Pancreas (tissue), 10 donors: Measurements from ENCODE around the gene DBX2. TPM values are rescaled to one million over a fixed set of nuclear protein-coding genes. Genes with fewer than 3 reads are reported as not detected.

Experiments used
- ATAC-seq, 4 donors: fragments of 200-7000 bp; cut with Tn5 transposase; one replicate each; pipeline versions ENCODE4 v1.8.0 to v1.9.1; 2020; ENCODE audit warnings: mild to moderate bottlenecking in 4 of 4, moderate library complexity in 4 of 4
- DNase-seq, 6 donors: peaks; one replicate each; pipeline ENCODE4 v3.0.0-alpha.2; 2020
- FAIRE-seq: peaks from 2 replicates; lab custom pipeline; 2012; peaks lifted over from hg19 to GRCh38; lab: Jason Lieb, UNC
- H3K27ac ChIP-seq, 4 donors: fragments of 200-600 bp; sonication (generic); 1 replicate in 3 of 4; 2 replicates in 1 of 4; pipeline versions ENCODE4 v1.5.0 to v1.8.0; 2020
- H3K27me3 ChIP-seq, 4 donors: fragments of 200-600 bp; one replicate each; pipeline ENCODE4 v1.8.0; 2021
- H3K36me3 ChIP-seq, 3 donors: fragments of 200-600 bp; sonication (generic) in 1 of 3; one replicate each; pipeline versions ENCODE4 v1.5.0 to v1.8.0; 2020 to 2021
- H3K4me1 ChIP-seq, 3 donors: fragments of 200-600 bp; one replicate each; pipeline ENCODE4 v1.8.0; 2021
- H3K4me3 ChIP-seq, 4 donors: fragments of 200-600 bp; sonication (generic) in 2 of 4; one replicate each; pipeline versions ENCODE4 v1.5.0 to v1.8.0; 2020 to 2021
- H3K9me3 ChIP-seq, 4 donors: fragments of 200-600 bp; one replicate each; pipeline ENCODE4 v1.8.0; 2021
- CTCF ChIP-seq, 4 donors: fragments of 200-600 bp; sonication (generic) in 3 of 4; IDR thresholded peaks; one replicate each; pipeline versions ENCODE4 v1.5.0 to v1.8.0; 2021; ENCODE audit warnings: antibody characterized with exemption in 4 of 4
- WGBS, 2 donors: extraction: QIAGEN DNeasy Blood & Tissue Kit; methylation state at CpG; one replicate each; pipeline ENCODE4 v1.1.7; 2013; 5-methylcytosine and 5-hydroxymethylcytosine counted together
- intact Hi-C, 3 donors: fragments of 100-400 bp; cut with DNase I; formaldehyde crosslinking; loops; one replicate each; pipeline versions ENCODE4 v1.11.1 to v1.14.2; 2022
- polyA plus RNA-seq, 2 donors: library from polyadenylated mRNA; stranded (reverse); fragments of 200-250 nt; gene quantifications; one replicate each; pipeline ENCODE4 v1.2.3, GENCODE V29; 2013
- total RNA-seq, 6 donors: library from RNA; stranded (reverse); fragmentation: NEBNext Ultra II Directional in 4 of 6; extraction: Animal tissue kit (Norgen Biotek cat#: 25700) in 4 of 6; gene quantifications; one replicate each; pipeline versions ENCODE4 v1.2.1 to v1.2.4, GENCODE V29; 2021 to 2023
- donor health status: healthy with polysubstance abuse.
- donor health status: DM: no; HTN: no; CAD: no; lungs with moderate emphysema.
- donor health status: DM: no; HTN: no; CAD: no.
- donor health status: control.
- donor health status: control.
- donor health status: Bipolar disorder and iron deficiency.
- donor health status: DM: yes; HTN: yes; CAD: no.
- donor health status: DM: no; HTN: no; CAD: no.
- donor health status: DM: no; HTN: no; CAD: no.
- donor health status: DM: yes; HTN: yes; CAD: no.

DBX2 gene
- total and polyA plus RNA-seq, 8 donors: 0.04 to 0.18 (median 0.09) TPM; not detected in 4

GRCh38 chr12:45014396-45014795 is 36.5 kb downstream of the DBX2 start:
- DNase-seq (no peak), FAIRE-seq (no peak), ATAC-seq (no peak)
- intact Hi-C loops: no loop called here
- Histone ChIP-seq H3K4me3 (no peak overlapping the region), H3K9me3 (no peaks in the 10 kb centered on the region), H3K27me3 (no peaks in the 10 kb centered on the region), H3K36me3 (no peaks in the 10 kb centered on the region), H3K4me1 (no peaks in the 10 kb centered on the region), H3K27ac (no peak overlapping the region)
- no peak for TF ChIP-seq CTCF (IDR thresholded peaks at IDR 0.05)
- 63 to 64% methylated on average over 1 of the region's 1 CpG for WGBS, 2 donors

GRCh38 chr12:45012749-45013148 is 38.1 kb downstream of the DBX2 start:
- Histone ChIP-seq H3K27me3 (no peaks in the 10 kb centered on the region), H3K4me3 (no peak overlapping the region), H3K36me3 (no peaks in the 10 kb centered on the region), H3K4me1 (no peaks in the 10 kb centered on the region), H3K9me3 (no peaks in the 10 kb centered on the region), H3K27ac (no peak overlapping the region)
- no peak for TF ChIP-seq CTCF (IDR thresholded peaks at IDR 0.05)
- FAIRE-seq: no peak
- no peak for ATAC-seq
- WGBS, 2 donors: 76 to 84% methylated on average over 3 of the region's 3 CpGs
- no peak for DNase-seq
- intact Hi-C loops: no loop called here

- no peaks in the 10 kb centered on the region for H3K9me3 ChIP-seq
- H3K4me3 ChIP-seq: no peak overlapping the region
- H3K27me3 ChIP-seq: no peaks in the 10 kb centered on the region
- DNase-seq (no peak), FAIRE-seq (no peak), ATAC-seq (no peak)
- no peak for TF ChIP-seq CTCF (IDR thresholded peaks at IDR 0.05)
- WGBS, 2 donors: 42 to 64% methylated on average over 4 of the region's 4 CpGs
- H3K4me1 ChIP-seq: no peaks in the 10 kb centered on the region
- intact Hi-C loops: no loop called here
- no peaks in the 10 kb centered on the region for H3K36me3 ChIP-seq
- no peak overlapping the region for H3K27ac ChIP-seq
These were observed 40.8 kb downstream of the DBX2 start for GRCh38 chr12:45010059-45010458.

- intact Hi-C loops: no loop called here
- no peak for TF ChIP-seq CTCF (IDR thresholded peaks at IDR 0.05)
- Histone ChIP-seq H3K4me3 (no peak overlapping the region), H3K36me3 (no peaks in the 10 kb centered on the region), H3K9me3 (no peaks in the 10 kb centered on the region), H3K27ac (no peak overlapping the region), H3K4me1 (no peaks in the 10 kb centered on the region), H3K27me3 (no peaks in the 10 kb centered on the region)
- DNase-seq: no peak
- FAIRE-seq: no peak
- ATAC-seq: no peak
These were observed 42.7 kb downstream of the DBX2 start for GRCh38 chr12:45008211-45008610.

- FAIRE-seq (no peak), ATAC-seq (no peak), DNase-seq (no peak)
- H3K36me3 ChIP-seq: no peaks in the 10 kb centered on the region
- H3K9me3 ChIP-seq: no peaks in the 10 kb centered on the region
- no peak overlapping the region for H3K4me3 ChIP-seq
- H3K27me3 ChIP-seq: no peaks in the 10 kb centered on the region
- TF ChIP-seq CTCF (IDR thresholded peaks at IDR 0.05): no peak
- intact Hi-C loops: no loop called here
- H3K27ac ChIP-seq: no peak overlapping the region
- no peaks in the 10 kb centered on the region for H3K4me1 ChIP-seq
These were observed 51.5 kb downstream of the DBX2 start for GRCh38 chr12:44999355-44999754.
